Measurements from ENCODE around the gene CPA4.

The CPA4 gene

DNA sequence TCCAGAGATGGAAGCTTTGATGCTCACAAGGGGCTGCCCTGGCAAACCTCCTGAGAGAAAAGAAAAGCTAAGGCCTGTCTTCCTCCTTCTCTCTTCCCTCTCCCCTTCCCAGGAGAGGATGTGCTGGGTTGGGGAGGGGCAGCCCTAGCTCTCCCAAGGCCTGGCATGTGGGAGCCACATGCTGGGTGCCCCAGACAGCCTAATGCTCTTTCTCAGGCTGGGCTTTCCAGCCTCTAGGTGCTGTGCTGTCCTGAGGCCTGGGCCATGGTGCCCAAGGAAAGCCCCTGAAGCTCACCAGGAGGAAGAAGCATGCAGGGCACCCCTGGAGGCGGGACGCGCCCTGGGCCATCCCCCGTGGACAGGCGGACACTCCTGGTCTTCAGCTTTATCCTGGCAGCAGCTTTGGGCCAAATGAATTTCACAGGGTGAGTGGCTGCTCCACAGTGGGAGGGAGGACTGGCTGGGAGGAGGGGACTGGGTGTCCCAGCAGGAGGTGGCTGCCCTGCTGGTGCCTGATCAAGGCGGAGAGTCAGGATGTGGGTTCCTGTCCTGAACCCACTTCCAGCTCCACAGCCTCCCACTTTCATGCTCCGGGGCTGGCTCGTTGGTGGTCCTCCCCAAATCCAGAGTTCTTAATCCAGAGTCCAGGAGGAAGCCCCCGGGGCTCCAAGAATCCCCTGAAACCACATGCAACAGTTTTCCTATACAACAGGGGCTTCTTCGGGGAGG lies 53.4 kb downstream of the CPA4 start:
- no peak for DNase-seq

DNA sequence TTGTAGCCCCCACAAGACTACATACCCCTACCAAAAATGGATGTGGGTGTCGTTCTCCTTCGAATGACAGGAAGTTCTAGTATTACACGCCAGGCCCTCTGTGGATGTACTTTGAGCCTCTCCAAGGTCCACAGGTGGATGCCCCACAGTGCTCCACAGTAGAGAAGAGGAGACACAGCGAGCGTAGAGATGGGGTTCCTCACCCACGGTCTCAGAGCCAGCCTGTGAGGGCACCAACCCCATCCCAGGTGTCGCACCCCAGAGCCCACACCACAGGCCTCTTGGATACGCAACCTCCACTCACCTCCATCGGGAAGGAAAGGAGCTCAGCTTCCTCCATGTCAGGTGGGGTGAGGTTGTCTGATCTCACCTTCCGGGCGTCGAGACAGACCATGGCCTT lies 54.0 kb downstream of the CPA4 start:
- no peak for DNase-seq

DNA sequence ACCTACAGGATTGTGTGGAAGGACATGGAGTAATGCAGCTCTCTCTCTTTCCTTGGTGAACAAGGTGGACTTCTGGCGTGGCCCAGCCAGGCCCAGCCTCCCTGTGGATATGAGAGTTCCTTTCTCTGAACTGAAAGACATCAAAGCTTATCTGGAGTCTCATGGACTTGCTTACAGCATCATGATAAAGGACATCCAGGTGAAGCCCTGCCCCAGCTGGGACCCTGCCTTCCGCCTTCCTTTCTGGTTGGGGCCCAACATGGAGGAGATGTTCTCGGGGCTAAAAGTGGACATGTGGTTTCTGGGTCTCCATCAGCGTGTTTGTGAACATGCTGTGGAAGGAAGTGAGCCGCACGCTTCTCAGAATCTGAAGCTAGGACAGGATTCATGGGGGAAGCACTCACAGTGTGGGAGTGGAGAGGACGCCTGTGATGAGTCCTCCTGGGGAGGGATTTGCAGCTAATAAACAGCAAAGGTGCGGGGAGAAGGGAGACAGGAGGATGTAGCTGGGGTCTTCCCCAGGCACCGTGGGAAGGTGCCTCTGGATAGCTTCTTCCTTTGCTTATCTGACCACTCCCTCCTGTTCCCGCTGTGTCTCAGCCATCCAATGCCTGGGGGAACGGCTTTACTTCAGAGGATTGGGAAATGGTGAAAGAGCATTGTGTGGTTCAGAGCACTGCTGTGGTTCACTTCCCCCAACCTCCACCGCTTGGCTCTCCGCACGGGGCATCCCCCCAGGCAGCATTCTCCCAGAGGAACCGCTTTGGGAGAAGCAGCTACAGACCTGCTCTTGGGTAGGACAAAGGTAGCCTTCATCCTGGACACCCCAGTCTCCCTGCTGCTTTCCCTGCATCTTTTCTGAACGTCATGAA lies 57.2 kb downstream of the CPA4 start:
- DNase-seq: no peak

DNA sequence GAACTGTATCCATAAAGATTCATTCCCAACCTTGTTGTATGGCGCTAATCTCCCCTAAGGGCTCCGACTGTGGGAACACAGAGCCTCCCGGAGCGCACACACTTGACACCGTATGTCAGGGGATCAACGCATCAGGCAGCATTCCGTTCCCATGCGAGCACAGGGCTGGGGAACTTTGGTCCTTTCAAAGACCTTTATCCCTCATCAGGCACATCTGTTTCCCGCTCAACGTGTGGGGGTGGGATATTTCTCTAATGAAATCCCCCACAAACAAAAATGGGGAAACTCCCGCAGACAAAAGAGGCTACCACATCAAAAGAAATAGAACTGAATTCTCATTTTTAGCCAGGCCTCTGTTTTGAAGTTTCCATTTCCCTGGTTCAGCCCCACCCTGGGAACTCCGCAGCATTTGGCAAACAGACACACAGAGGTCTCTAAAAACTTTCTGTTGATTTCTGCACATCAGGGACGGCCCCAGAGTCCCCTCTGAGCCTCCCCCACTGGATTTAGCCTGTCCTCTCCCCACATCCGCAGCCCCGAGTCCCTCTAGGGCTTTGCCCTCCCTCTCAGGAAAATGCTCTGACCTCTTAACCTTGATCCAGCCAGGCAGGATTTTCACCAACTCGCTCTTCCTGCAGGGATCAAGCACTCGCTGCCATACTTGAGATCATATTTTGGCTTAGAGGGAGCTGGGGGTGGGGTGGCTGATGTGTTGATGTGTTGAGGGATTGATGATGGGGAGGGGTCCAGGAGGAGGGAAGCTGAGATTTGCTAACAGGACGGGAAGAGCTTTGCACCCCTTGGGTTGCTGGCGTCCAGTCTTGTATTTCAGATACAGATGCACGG lies 58.2 kb downstream of the CPA4 start:
- no peak for DNase-seq

DNA sequence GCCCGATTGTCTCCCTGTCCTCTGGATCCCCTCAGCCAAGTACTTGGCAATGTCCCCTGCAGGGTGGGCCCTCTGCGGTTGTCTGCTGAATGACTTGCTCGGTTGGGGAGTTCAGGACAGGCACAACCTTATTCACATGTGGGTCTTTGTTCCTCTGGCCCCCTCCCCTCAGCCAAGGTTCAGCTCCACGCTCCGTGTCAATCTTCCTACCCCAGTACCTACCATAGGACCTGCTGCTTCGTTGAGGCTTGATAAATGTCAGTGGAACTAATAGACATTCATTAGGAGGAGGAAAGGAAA lies 58.8 kb downstream of the CPA4 start:
- no peak for DNase-seq

DNA sequence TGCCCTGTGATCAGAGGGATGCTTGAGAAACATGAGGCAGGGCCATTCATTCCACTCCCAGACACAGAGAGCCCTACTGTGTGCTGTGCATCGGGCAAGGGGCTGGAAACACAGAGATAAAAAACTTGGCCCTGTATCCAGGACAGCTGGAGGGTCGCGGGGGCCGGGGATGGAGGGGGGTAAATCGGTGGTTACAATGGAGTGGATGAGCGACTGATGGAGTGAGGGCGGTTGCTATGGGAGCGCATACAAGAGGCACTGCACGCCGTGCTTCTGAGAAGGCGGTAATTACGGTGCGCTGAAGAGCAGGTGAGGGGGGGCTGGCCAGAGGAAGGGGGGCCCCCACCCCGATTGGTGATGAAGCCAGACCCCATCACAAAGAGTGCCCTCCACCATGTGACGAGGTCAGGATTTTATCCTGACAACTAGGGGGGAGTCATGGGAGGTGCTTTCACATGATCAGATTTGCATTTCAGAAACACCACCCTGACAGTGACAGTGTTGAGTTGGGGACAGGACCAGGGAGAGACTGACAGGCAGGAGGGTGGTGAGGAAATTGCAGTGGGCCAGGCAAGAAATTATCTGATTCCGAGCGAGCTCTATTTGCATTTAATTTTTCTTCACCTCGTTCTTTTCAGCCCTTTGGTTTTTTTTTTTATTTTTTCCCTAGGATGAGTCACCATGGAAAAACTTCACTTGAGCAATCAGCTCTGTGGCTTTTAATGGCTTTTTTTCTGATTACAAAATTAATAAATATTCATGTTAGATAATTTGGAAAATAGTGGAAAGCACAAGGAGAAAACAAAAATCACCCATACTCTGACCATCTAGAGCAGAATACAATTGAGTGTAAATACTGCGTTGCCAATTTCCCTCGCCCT lies 59.5 kb downstream of the CPA4 start:
- no peak for DNase-seq

GRCh38 chr7:130353196-130353595 lies 60.2 kb downstream of the CPA4 start:
- no peak for DNase-seq

DNA sequence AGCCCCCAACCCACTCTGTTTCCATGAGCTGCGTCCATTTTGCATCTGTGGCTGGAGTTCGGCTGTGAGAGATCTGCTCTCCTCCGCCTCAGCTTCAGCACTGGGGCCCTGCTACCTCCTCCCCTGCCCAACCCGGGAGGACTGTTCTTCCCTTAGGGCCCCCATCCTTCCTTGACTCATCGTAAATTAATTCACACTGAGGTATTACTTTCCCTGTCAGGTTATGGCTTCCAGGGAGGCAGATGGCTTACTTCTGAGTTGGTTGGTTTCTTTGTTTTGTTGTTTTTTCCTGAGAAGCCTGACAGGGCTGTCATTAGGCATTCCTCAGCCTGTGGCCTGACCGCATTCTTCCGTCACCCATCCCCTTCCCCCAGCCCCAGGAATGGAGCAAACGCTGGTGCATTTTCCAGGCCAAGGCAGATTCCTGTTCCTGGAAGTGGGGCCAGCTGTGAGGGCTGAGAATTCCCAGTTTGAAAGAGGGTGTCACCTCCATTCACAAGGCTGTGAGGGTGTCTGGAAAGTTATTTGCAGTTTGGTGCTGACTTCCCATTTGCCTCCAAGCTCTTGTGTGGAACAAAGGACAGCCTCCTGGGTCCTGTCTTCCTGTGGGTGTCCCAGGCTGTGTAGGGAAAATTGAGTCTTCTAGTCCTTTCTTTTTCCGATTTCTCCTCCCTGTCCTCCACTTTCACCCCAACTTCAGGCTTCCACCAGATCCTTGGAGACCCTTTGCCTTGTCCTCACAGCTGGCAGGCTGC lies 63.3 kb downstream of the CPA4 start:
- no peak for DNase-seq

DNA sequence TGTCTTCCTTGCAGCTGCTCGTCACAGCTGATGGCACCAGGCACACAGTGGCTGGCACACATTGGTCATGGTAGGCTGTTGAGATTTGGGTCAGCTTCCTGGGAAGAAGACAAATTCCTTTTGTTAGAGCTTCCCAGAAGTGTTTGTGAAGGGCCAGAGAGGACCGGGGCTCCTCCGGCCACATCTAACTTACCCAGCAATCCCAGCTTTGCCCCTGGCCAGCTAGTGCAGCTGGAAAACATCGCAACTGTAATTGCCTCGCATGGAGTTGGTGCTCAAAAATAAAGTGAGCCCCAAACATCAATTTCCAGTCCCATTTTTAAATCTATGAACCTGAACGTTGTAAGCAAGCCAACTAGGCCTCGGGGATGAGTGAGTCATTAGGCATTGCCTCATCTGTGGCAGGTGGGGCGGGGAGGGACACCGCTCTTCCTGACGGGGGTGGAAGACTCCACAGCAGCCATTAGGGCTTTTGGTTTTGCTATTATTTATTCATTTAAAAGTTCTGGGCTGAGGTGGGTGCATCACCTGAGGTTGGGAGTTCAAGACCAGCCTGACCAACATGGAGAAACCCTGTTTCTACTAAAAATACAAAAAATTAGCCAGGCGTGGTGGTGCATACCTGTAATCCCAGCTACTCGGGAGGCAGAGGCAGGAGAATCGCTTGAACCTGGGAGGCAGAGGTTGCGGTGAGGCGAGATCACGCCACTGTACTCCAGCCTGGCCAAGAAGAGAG lies 64.1 kb downstream of the CPA4 start:
- no peak for DNase-seq

GRCh38 chr7:130358471-130358870 lies 65.5 kb downstream of the CPA4 start:
- no peak for DNase-seq

DNA sequence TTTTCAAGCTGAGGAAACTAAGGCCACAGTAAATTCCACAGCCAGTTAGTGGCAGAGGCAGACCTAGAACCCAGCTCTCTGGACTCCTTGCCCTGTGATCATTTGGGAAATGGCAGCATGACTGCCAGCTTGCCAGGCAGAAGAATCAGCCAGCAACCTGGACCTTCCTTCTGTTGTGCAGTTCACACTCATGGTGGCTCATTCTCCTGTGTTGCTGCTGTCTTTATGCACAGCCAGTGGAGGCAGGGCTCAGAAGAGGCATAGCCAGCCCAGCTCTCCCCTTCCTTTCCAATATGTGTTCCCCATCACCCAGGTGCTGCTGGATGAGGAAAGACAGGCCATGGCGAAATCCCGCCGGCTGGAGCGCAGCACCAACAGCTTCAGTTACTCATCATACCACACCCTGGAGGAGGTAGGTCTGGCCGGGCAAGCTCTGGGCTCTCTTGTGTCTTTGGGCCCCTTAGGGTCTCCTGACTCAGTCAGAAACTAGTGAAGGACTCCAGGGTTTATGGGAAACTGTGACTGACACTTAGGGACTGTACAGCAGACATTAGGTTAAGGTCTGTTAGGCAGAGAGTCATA lies 66.4 kb downstream of the CPA4 start:
- no peak for DNase-seq

DNA sequence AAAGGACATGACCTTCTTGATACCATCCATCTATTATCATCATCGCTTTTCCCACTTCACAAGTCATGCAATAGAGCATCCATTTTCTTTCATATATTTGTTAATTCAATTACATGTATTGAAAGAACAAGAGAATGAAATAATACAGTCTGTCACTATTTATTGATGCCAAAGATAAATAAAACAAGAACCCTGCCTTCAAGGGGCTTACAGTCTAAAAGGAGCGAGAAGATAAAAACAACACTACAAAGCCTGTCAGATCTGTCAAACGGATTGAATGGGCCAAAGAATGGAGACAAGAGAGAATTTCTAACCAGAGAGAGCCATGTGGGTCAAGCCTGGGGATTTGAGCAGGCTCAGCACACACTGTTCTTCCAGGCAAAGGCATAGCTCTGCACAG lies 67.6 kb downstream of the CPA4 start:
- no peak for DNase-seq

- no peak for DNase-seq
Measured at GRCh38 chr7:130361681-130362080, 68.7 kb downstream of the CPA4 start.

DNA sequence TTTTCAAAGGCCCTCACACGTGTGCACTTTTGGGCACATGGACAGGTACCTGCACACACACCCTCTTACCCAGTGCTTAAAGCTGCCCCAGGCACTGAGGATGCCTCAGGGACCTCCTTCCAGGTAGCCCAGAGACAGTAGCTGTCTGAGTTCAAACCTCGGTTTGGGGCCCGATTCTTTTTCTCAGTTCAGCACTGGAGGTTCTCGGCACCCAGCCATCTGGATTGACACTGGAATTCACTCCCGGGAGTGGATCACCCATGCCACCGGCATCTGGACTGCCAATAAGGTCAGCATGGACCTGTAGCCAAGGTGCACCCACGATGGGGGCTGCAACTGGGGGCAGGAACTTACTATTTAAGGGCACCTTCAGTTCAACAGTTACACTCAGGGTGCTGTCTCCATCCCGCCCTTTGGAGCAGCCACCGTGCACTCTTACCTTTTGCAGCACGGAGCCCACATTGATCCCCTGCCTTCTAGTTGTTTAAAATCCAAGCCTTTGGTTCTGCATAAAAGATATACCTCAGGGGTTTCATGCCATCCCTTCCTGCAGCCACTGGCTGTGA lies 69.4 kb downstream of the CPA4 start:
- no peak for DNase-seq

GRCh38 chr7:130363026-130363847 lies 70.3 kb downstream of the CPA4 start:
- DNase-seq: no peak

DNA sequence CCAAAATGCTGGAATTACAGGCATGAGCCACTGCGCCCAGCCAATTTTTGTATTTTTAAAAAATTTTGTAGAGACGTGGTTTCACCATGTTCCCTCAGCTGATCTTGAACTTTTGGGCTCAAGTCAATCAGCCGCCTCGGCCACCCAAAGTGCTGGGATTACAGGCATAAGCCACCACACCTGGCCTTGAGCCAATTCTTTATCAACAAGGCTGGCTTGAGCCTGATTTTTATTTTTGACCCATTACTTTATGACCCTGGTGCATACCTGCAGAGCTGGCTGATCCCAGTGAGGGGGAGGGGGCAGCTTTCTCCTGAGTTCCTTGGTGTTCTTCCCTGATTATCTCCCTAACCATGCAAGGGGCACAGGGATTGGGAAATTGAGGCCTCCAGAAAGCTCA lies 71.5 kb downstream of the CPA4 start:
- no peak for DNase-seq

- DNase-seq: no peak
Measured at GRCh38 chr7:130365088-130365487, 72.1 kb downstream of the CPA4 start.

DNA sequence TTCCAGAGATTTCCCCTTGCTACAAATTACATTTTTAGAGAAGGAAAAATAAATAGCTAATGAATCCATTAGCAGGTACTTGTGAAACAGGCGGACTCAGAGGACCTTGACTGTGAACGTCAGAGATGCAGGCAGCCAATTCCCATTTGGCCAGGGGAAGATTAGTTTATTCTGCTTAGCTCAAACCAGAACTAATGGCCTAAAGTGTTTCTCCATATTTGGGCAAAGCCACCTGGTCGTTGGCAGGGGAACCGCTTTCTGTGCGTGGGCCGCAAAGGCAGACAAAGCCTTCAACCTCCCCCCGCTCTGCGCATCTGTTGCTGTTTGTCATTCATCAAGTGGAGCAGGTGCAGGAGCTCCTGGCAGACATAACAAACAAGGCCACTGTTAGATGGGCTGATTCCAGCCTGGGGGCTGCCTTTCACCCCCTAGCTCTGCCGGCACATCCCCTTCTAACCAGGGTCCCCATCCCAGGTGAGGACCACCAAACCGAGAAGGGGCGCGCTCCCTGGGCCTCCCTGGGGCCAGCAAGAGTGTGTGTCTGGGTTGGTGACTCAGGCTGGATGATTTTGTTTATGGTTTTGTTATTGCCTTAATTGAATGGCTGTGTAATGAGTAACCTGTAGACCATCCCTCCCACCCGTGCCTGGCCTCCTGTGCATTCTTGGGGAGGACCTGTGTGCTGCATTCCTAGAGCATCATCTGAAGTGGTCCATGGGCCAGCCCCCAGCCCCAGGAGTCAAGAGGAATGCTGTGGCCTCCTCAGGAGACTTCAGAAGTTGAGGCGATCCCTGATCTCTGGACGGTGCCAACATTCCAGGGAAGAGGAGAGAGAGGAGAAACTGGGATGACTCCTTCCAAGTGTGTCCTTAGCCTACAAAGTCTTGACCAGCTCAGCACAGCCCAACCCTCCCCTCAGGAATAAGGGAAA lies 72.8 kb downstream of the CPA4 start:
- DNase-seq: no peak

Data from activated naive CD4-positive, alpha-beta T cell treated with anti-CD3 and anti-CD28 coated beads, Interleukin-2, amount 50 U/mL, for 16 hours (primary cell).